Right renal pelvis (tissue), 4 donors: ENCODE measurements around the gene CDHR5. TPM values are rescaled to one million over a fixed set of nuclear protein-coding genes. Genes with fewer than 3 reads are reported as not detected.
"Not testable (repeated sequence)": the region's sequence is repeated elsewhere in the genome, so short reads cannot be mapped to it uniquely, and the experiment has no call there.

ENCODE experiments used
- DNase-seq, 4 donors: peaks; one replicate each; pipeline ENCODE4 v3.0.0-alpha.2; 2013; ENCODE audit warnings: low read depth in 4 of 4, low spot score in 3 of 4, missing footprints in 1 of 4
- polyA plus RNA-seq, 4 donors: library from polyadenylated mRNA; unstranded; fragments of 120-200 nt; gene quantifications; one replicate each; pipeline ENCODE4 v1.2.1, GENCODE V29; 2013; ENCODE audit not compliant: insufficient read length in 4 of 4

The CDHR5 gene
- polyA plus RNA-seq, 4 donors, result 31.8 to 49.2 (median 42.9) TPM

GRCh38 chr11:592501-592900, 32.3 kb downstream of the CDHR5 start:
- DNase-seq, result no peak

- DNase-seq, result no peak
Observed at GRCh38 chr11:590997-591396, 33.8 kb downstream of the CDHR5 start.

- no peak for DNase-seq
Observed at GRCh38 chr11:589798-590197, 35.0 kb downstream of the CDHR5 start.

GRCh38 chr11:587978-588380, 36.8 kb downstream of the CDHR5 start:
- DNase-seq, result no peak

DNA sequence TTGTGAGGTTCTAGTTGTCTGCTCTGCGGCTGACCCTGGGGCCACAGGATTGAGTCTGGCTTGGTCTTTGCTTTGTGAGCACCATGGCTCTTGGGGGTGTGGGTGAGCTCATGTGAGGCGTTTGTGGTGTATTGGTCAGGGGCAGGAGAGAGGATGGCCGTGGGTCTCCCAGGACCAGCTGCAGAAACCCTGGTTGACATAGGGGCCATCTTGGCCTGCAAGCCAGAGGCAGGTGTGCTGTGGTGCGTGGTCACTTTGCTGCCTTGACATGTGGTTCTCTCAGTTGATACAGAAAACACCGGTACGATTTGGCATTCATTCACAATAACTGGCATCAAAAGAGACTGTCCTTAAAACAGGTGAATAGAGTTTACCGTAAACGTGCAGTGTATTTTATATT, 37.2 kb downstream of the CDHR5 start:
- no peak for DNase-seq

DNA sequence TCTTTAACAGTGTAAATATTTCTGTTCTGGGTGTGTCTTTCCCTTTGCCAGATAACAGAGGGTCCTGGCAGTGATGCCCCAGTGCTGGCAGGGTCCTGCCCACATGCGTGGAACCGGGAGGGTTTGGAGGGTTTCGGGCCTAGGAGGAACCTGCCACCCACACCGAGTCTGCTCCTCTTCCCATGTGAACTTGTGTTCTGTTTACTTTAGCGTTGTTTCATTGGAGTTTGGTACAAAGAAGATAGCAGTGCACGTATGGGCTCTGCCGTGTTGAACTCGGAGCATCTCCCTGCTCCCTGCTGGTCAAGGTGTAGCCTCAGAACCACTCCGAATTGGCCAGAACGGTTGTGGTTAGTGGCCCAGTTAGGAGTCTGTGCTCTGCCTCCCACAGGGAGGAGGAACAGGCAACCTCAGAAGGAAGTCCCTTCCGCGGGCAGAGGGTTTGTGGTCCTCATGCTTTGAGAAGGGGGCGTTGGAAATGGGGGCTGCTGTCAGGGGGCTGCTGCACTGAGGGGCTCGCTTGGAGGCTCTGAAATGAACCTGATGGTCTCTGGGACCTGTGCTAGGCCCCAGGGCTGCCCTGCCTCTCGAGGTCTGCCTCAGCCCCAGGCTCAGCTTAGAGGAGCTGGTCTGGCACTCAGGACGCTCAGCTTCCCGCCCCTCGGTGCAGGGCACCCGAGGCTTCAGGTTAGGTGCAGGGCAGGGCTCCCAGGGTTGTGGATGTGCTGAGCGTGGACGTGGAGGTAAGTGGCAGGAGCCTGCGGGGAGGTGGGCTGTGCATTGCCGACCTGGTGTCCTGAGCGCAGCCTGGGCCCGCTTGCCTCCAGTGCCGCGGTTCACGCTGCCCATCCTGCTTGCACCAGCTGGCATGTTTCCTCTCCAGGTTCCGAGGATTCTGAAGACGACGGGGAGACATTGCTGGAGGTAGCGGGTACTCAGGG, 38.1 kb downstream of the CDHR5 start:
- DNase-seq, result no peak

- DNase-seq, result no peak
Observed at GRCh38 chr11:584287-584686, 40.5 kb downstream of the CDHR5 start.

DNA sequence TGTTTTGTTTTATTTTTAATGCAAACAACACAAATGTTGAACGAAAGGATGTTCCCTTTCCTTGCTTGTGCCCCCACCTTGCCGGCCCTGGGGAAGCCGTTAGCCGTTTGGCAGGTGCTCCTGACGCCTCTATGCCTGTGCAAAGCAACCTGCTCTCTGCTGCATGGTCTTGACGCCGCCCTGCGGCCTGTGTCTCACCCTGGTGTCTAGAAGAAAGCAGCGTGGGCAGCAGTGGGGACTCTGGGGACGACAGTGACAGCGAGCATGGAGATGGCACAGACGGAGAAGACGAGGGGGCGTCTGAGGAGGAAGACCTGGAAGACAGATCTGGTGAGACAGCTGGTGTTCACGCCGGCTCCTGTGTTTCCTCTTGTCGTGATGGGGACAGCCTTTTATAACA, 43.0 kb downstream of the CDHR5 start:
- DNase-seq, result no peak

DNA sequence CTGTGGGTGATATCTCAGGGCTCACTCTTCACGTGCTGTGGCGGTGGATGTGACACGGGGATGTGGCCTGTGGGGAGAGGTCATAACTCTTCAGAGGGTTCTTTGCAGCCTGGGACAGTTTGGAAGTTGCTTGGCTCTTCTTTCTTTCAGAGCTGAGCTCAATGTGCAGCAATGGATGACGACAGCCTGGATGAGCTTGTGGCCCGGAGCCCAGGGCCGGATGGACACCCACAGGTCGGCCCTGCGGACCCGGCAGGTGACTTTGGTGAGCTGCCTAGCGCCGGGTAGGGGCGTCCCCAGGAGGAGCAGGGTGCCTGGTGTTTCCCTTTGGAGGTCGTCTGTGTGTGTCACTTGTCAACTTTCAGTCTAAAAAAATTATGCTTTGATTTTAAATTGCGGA, 43.4 kb downstream of the CDHR5 start:
- no peak for DNase-seq

- DNase-seq, result no peak
Observed at GRCh38 chr11:579830-580601, 44.7 kb downstream of the CDHR5 start.

DNA sequence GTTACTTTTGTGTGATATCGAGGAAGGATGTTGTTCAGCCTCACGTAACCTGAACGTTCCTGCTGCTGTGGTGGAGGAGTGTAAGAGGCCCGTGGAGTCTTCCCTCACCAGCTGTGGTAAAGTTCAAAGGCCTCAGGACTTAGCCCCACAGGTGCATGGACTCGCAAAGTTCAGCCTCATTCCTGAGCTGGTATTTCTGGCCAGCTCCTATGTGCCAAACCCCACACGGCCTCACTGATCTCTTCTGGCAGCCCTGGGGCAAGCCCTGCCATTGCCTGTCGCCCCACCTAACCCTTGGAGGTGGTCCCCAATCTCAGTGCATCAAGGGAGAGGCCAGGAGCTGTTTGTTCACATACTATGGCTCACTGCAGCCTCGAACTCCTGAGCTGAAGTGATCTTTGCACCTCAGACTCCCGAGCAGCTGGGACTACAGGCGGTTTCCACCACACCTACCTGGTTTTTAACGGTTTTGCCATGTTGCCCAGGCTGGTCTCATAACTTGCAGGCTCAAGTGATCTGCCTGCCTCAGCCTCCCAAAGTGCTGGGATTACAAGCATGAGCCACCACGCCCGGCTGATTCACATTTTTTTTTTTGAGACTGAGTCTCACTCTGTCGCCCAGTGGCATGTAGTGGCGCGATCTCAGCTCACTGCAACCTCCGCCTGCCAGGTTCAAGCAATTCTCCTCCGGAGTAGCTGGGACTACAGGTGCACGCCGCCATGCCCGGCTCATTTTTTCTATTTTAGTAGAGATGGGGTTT, 46.3 kb downstream of the CDHR5 start:
- no peak for DNase-seq

DNA sequence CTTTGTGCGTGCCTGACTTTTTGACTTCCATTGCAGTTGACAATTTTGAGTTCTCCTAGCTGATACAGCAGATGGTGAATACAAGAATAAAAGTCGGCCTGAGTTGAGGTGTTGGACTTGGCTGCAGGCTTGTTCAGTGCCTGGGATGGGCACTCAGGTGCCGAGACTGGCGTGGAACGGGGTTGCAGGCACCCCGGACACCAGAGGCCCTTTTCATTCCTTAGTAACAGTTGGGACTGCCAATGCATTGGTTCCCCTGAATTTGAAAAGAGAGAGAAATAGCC, 47.2 kb downstream of the CDHR5 start:
- DNase-seq, result no peak

- DNase-seq, result no peak
Observed at GRCh38 chr11:576811-577610, 47.7 kb downstream of the CDHR5 start.

- DNase-seq, result peak; percentile 83 to 89 (median 86)
Observed at GRCh38 chr11:575996-576768, 48.6 kb downstream of the CDHR5 start, which contains the start of gene PHRF1. PHRF1 (plus strand) TSS chr11:576470; CDS start chr11:581513, 5,043 bp downstream.

DNA sequence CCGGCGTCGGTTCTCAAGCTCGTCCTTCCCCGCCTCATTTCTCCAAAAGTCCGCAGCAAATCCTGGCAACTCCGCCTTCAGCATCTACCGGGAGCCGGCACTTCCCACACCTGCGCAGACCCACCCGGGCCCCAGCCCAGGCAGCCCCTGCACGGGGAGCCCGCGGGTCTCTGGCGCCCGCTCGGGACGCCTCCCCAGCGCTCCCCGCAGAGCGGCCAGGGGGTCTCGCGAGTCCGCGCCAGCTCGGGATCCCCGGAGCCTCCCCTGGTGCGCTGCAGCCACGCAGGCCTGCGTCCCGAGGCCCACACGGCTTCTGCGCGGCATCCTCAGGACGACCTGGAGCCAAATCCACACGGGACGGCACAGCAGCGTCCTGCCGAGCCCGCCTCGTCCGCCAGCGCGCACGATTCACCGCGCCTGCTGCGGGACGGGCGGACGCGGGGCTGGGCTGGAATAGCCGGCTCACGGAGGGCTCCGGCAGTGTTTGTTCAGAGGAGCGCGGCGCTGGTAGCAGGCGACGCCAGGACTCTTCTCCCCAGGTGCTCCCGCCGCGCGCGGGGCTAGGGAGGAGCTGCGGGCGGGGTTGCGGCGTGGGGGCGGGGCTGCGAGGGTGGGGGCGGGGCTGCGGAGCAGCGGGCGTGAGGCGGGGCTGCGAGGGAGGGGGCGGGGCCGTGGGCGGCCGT, 49.3 kb downstream of the CDHR5 start:
- peak in 2 of 4 donors; percentile 49 to 65 for DNase-seq

DNA sequence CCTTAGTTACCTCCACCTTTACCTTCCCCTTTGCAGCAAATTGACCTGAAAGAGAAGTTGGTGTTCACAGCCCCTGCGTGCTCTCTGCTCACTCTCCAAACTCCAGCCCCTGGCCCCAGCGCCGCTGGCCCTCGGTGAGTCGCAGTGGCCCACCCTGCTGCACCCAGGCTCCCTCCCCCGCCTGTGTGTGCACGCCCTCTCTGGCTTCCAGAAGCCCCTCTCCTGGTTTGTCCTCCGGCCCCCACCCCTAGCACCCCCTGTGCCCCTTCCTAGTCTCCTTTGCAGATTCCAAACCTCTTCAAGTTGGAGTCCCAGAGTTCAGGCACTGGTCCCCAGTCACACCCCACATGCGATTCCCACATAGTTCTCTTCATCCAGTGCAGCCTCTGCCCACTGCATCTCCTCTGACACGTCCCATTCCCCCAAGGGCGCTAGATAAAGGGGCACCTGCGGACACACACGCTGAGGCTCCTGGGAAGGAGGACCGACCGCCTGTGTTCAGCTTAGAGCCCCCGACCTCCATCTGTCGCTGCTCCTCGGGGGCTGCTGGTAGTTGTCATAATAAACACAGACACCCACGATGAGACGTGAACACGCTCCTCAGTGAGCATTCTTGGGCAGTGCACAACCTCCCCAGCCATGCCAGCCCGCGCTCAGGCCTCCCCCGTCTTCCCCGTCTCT, 50.0 kb downstream of the CDHR5 start:
- DNase-seq, result no peak

DNA sequence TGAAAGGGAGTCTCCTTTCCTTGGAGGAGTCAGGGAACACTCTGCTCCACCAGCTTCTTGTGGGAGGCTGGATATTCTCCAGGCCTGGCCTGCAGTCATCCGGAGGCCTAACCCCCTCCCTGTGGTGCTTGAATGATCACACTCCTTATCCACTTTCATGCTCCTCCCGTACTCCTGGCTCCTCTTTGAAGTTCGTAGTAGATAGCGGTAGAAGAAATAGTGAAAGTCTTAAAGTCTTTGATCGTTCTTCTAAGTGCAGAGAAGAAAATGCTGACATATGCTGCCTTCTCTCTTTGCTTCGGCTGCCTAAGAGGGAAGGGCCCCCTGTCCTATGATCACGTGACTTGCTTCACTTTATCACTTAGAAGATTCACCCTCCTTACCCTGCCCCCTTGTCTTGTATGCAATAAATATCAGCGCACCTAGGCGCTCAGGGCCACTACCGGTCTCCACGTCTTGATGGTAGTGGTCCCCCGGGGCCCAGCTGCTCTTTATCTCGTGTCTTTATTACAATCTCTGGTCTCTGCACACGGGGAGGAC, 50.7 kb downstream of the CDHR5 start:
- not testable (repeated sequence) for DNase-seq

DNA sequence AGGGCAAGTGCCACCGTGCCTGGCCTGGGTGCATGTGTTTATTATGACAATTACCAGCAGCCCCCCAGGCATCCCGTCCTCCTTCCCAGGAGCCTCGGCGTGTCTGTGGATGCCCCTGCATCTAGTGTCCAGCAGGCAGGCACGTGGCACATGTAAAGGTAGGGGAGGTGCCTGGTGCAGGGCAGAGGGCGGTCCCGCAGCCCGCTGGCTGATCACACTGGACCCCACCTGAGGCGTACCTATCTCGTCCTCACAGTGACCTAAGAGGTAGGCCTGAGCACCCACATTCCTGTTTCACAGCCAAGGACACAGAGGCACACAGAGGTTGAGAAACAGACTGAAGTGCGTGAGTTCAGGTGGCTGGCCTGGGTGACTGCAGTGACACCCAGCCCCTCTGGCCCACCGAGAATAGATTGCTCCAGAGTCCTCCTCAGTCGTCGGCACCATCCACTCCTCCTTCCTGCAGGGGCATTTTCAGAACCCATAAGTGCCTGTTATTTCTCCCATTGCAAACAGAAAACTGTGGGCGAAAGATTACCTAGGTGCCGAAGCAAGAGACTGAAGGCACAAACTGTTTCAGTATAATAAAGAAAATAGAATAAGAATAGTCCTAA, 51.5 kb downstream of the CDHR5 start:
- DNase-seq, result no peak
